ENCODE measurements around the gene SERINC3. TPM values are rescaled to one million over a fixed set of nuclear protein-coding genes. Genes with fewer than 3 reads are reported as not detected.

The SERINC3 gene
- polyA plus RNA-seq, 1 of the 3 experiments (the other 2 are of a cell fraction) = 105 TPM

DNA sequence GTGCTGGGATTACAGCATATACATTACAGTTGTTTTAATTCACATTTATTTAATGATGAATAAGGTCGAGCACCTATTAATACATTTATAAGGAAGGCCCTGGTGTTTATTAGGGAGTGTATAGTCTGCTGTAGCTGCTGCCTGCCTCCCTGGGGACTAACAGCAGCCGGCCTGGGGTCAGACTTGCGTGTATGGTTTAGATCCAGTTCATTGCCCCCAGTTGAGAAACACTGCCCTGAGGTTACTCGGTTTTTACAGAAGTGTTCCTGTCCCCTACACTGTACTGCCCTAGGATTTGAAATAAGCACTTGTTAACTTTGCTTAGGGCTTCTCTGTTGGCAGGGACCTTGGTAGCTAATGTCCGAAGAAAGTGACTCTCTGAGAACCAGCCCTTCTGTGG lies 42.2 kb downstream of the SERINC3 start:
- Histone ChIP-seq H3K27ac (ENCODE audit: low read depth in 2 of 2, low read length in 1 of 2) (no peak overlapping the region), H3K9ac (no peak overlapping the region), H3F3A (replicated peaks; ENCODE audit: insufficient read depth) (peaks cover 6% of the 10 kb centered on the region), H3K79me2 (ENCODE audit: insufficient read depth) (peaks cover 29% of the 10 kb centered on the region; the same call in 1 of the 2 replicates), H3K4me2 (no peak overlapping the region), H3K9me3 (no peaks in the 10 kb centered on the region), H3K4me1 (ENCODE audit: control insufficient read depth in 1 of 2, insufficient read depth in 2 of 2, low read depth in 1 of 2, low read length in 1 of 2) (peaks cover 0 to 16% of the 10 kb centered on the region in 2 experiments; a peak in 2 of 4 replicates), H3K36me3 (replicated peaks in 1 of 2; ENCODE audit: control insufficient read depth in 1 of 2, insufficient read depth in 2 of 2, low read length in 1 of 2) (peaks cover 8 to 30% of the 10 kb centered on the region in 2 experiments), H2AFZ (ENCODE audit: low read depth) (no peak overlapping the region), H3K4me3 (ENCODE audit: low read depth in 2 of 2, low read length in 1 of 2) (no peak overlapping the region), H4K20me1 (ENCODE audit: insufficient read depth) (no peaks in the 10 kb centered on the region), H3K27me3 (ENCODE audit: insufficient read depth) (no peaks in the 10 kb centered on the region), H3K9me2 (no peaks in the 10 kb centered on the region)
- 86% methylated on average over 5 of the region's 5 CpGs for WGBS (ENCODE audit: low lambda C conversion rate)
- DNase-seq = no peak
- POLR2A ChIA-PET = no interaction called here
- TF ChIP-seq SIN3A (IDR thresholded peaks at IDR 0.05; ENCODE audit: borderline replicate concordance, low read depth, low read length) (no peak), CHD2 (IDR thresholded peaks at IDR 0.05; ENCODE audit: low read length, partially characterized antibody) (no peak), EZH2phosphoT487 (IDR thresholded peaks at IDR 0.05; ENCODE audit: borderline replicate concordance, low read depth) (no peak), NRF1 (IDR thresholded peaks at IDR 0.05; ENCODE audit: low read depth, low read length) (no peak), RFX5 (IDR thresholded peaks at IDR 0.05; ENCODE audit: low read length) (no peak), FOSL2 (IDR thresholded peaks at IDR 0.05; ENCODE audit: borderline replicate concordance, low read depth) (no peak)
- TF ChIP-seq, protein P1, sequence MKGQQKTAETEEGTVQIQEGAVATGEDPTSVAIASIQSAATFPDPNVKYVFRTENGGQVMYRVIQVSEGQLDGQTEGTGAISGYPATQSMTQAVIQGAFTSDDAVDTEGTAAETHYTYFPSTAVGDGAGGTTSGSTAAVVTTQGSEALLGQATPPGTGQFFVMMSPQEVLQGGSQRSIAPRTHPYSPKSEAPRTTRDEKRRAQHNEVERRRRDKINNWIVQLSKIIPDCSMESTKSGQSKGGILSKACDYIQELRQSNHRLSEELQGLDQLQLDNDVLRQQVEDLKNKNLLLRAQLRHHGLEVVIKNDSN (IDR thresholded peaks at IDR 0.05; ENCODE audit: borderline replicate concordance, low read depth) = no peak
- TF ChIP-seq, protein P2, sequence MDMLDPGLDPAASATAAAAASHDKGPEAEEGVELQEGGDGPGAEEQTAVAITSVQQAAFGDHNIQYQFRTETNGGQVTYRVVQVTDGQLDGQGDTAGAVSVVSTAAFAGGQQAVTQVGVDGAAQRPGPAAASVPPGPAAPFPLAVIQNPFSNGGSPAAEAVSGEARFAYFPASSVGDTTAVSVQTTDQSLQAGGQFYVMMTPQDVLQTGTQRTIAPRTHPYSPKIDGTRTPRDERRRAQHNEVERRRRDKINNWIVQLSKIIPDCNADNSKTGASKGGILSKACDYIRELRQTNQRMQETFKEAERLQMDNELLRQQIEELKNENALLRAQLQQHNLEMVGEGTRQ (IDR thresholded peaks at IDR 0.05; ENCODE audit: borderline replicate concordance, low read depth, low read length) = no peak
- CTCF ChIA-PET = interaction anchor here (0.8 to 1.6 kb wide), 5 partner anchors 8 to 204 kb away, joined by 3 to 8 read pairs (median 3); no protein-coding TSS in a partner anchor

DNA sequence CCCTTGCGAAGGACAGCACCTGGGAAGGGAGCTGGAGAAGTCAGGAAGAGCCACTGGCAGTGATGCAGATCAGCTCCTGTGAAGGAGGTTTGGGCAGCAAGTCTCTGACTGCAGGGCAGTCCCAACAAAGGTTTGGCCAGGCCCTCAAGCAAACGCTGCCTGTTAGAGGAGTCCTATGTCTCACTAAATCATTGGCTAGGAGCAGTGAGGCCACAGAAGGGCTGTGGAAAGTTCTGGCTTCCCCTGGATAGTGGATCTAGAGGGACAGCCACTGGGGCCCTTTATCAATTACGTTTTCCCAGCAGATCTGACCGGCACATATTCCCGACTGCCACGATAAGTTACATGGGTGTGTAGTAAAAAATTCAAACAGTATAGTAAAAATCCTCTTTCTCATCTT lies 43.7 kb downstream of the SERINC3 start:
- peaks cover 4 to 21% of the 10 kb centered on the region in 2 experiments for H3K36me3 ChIP-seq (replicated peaks in 1 of 2; ENCODE audit: control insufficient read depth in 1 of 2, insufficient read depth in 2 of 2, low read length in 1 of 2)
- DNase-seq = no peak
- 90% methylated on average over 6 of the region's 6 CpGs for WGBS (ENCODE audit: low lambda C conversion rate)
- ChIA-PET CTCF (no interaction called here), POLR2A (no interaction called here)
- no peaks in the 10 kb centered on the region for H4K20me1 ChIP-seq (ENCODE audit: insufficient read depth)
- H3K79me2 ChIP-seq (ENCODE audit: insufficient read depth) = peaks cover 29% of the 10 kb centered on the region; the same call in 1 of the 2 replicates
- no peaks in the 10 kb centered on the region for H3K9me2 ChIP-seq
- H3K27ac ChIP-seq (ENCODE audit: low read depth in 2 of 2, low read length in 1 of 2) = no peak overlapping the region
- TF ChIP-seq CHD2 (IDR thresholded peaks at IDR 0.05; ENCODE audit: low read length, partially characterized antibody) (no peak), FOXJ3 (CRISPR knock-in tag; IDR thresholded peaks at IDR 0.05) (no peak), GATA2 (CRISPR knock-in tag; IDR thresholded peaks at IDR 0.05) (no peak), EZH2phosphoT487 (IDR thresholded peaks at IDR 0.05; ENCODE audit: borderline replicate concordance, low read depth) (no peak), YY1 (IDR thresholded peaks at IDR 0.05; ENCODE audit: low read depth) (no peak), FOXM1 (IDR thresholded peaks at IDR 0.05; ENCODE audit: low read depth) (no peak), MEF2A (IDR thresholded peaks at IDR 0.05; ENCODE audit: borderline replicate concordance, low read depth) (no peak), NFIC (IDR thresholded peaks at IDR 0.05; ENCODE audit: borderline replicate concordance) (no peak), RFX5 (IDR thresholded peaks at IDR 0.05; ENCODE audit: low read length) (no peak), SIN3A (IDR thresholded peaks at IDR 0.05; ENCODE audit: borderline replicate concordance, low read depth, low read length) (no peak)
- TF ChIP-seq, protein P1 (IDR thresholded peaks at IDR 0.05; ENCODE audit: borderline replicate concordance, low read depth) = no peak
- TF ChIP-seq, protein P3, sequence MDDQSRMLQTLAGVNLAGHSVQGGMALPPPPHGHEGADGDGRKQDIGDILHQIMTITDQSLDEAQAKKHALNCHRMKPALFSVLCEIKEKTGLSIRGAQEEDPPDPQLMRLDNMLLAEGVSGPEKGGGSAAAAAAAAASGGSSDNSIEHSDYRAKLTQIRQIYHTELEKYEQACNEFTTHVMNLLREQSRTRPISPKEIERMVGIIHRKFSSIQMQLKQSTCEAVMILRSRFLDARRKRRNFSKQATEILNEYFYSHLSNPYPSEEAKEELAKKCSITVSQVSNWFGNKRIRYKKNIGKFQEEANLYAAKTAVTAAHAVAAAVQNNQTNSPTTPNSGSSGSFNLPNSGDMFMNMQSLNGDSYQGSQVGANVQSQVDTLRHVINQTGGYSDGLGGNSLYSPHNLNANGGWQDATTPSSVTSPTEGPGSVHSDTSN (IDR thresholded peaks at IDR 0.05) = no peak
- H3K4me1 ChIP-seq (ENCODE audit: control insufficient read depth in 1 of 2, insufficient read depth in 2 of 2, low read depth in 1 of 2, low read length in 1 of 2) = peaks cover 0 to 16% of the 10 kb centered on the region in 2 experiments; a peak in 2 of 4 replicates
- H3K9me3 ChIP-seq = no peaks in the 10 kb centered on the region
- H3K9ac ChIP-seq = no peak overlapping the region
- H2AFZ ChIP-seq (ENCODE audit: low read depth) = no peak overlapping the region
- H3K4me2 ChIP-seq = no peak overlapping the region
- H3K4me3 ChIP-seq (ENCODE audit: low read depth in 2 of 2, low read length in 1 of 2) = no peak overlapping the region
- no peaks in the 10 kb centered on the region for H3K27me3 ChIP-seq (ENCODE audit: insufficient read depth)
- H3F3A ChIP-seq (replicated peaks; ENCODE audit: insufficient read depth) = peaks cover 6% of the 10 kb centered on the region

Measured in SK-N-SH (cell line).